GM18867 (cell line): Measurements from ENCODE around the gene LRRC2.
"Not testable (repeated sequence)": the region's sequence is repeated elsewhere in the genome, so short reads cannot be mapped to it uniquely, and the experiment has no call there.

ENCODE experiments used
- ATAC-seq: cut with Tn5 transposase; IDR thresholded peaks from one replicate; pipeline ENCODE4 v1.9.1; 2021; ENCODE audit warnings: mild to moderate bottlenecking, moderate library complexity; ENCODE audit not compliant: unreplicated experiment

The LRRC2 gene, protein sequence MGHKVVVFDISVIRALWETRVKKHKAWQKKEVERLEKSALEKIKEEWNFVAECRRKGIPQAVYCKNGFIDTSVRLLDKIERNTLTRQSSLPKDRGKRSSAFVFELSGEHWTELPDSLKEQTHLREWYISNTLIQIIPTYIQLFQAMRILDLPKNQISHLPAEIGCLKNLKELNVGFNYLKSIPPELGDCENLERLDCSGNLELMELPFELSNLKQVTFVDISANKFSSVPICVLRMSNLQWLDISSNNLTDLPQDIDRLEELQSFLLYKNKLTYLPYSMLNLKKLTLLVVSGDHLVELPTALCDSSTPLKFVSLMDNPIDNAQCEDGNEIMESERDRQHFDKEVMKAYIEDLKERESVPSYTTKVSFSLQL

DNA sequence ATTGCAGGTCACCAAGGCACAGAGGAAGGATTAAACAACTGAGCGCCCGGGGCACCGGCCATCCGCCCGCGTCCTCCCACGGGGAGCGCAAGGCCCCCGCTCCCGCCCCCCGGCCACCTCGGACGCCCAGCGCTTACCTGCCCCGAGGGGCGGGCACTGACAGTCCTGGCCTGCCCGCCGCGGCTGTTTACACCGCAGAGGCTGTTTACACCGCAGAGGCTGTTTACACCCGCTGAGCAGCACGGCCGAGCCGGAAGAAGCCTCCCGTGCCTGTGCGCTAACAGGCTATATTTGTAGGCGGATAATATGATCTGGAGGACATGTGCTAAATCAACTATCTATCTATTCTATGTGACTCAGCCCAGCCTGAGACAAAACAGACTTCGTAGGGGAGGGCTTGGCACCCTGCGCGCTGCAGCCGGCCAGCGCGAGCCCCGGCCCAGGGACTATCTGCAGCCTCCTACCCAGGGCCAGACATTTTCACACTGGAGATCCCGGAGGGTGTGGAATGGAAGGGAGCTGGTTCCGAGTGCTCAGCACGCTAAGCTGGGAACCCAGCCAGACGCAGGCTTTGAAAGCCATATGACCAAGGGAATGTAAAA is at the start of gene LRRC2:
TSS of gene LRRC2 (minus strand) at position 263 of the 602 bp plus-strand sequence. CDS start 14,711 bp downstream, outside the sequence.
- no peak for ATAC-seq

DNA sequence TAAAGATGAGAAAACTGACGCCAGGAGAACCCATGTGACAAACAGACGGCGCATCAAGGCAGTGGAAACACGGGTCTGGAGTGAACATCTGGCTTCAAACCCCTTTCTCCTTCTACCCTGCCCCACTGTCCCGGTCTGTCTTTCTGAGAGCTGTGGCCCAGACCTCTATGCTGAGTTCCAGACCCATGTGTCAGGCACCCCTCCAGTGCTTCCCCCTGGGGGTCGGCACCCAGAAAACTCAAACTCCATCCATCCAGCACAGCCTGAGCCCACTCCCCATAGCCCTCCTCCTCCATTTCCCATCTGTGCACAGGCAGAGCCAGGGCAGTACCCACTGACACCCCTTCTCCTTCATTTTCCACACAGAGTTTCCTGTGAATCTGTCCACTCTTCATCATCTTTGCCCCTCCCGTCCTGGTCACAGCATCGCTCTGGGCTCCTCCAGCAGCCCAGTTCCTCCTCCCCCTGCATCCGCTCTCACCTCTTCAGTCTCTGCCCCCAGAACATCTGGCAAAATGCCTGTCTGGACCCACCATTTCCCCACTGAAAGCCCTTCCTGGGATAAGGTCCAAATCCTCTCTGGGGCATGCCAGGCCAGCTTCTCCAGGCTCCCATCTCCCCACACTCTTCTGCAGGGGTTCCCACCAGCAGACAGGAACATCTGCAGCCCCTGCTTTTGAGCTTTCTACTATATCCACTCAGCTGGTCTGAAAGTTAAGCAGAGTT is 49.1 kb upstream of the LRRC2 start:
- no peak for ATAC-seq

DNA sequence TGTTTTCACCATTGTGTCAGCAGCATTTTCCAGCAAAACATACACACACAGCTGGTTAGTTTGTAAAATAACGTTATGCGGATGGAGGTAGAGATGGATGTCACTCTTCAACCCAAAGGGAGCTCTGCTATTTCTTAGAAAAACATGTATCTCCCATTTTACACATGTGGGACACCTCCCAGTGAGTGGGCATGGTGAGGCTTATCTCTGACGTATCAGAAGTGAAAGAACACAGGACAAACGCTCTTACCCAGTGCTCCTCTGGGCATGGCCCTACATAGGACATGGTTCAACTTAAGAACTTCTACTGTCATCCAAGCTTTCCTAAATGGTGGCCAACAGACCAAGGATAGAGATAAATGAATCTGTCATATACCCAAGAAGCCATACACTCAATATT is 48.3 kb upstream of the LRRC2 start:
- no peak for ATAC-seq

DNA sequence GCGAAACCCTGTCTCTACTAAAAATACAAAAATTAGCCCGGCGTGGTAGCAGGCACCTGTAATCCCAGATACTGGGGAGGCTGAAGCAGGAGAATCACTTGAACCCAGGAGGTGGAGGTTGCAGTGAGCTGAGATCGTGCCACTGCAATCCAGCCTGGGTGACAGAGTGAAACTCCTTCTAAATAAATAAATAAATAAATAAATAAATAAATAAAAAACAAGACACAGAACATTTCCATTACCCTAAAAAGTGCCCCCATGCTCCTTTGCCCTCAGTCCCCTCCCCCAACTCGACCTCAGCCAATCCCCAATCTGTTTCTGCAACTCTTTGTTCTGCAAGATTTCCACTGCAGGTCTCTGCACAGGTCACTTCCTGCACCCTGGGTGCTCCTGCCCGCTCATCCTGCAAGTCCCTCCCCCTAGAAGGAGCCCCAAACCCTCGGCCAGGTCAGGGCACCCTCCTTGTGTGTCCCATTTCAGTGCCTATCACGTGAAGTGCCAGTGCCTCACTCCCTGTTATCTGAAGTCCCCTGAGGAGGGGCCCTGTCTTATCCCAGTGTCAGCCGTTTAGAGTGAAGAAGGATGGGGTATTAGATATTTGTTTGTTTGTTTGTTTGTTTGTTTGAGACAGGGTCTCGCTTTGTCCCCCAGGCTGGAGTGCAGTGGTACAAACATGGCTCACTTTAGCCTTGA is 47.4 kb upstream of the LRRC2 start:
- ATAC-seq = no peak

DNA sequence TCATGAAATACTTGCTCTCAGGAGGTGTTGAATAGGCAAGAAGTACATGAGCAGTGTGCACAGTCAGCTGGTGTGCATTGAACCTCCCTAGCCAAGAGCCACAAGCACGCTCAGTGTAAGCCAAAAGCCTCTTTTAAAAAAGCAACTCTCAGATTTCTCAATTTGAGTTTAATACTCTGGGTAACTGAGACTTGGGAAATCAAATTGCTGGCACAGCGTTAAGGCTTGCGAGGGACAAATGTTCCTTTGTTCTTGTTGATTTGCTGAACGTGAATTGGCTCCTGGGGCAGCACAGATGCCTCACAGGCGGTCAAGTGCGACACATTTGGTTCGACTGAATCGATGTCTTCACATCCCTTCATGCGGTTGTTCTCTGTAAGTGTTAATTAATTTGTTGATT is 46.2 kb upstream of the LRRC2 start, which contains the start of gene FAM240A:
TSS of gene FAM240A (plus strand) at position 202 of the 400 bp plus-strand sequence. CDS start at position 361, 159 bp downstream.
- ATAC-seq = no peak

DNA sequence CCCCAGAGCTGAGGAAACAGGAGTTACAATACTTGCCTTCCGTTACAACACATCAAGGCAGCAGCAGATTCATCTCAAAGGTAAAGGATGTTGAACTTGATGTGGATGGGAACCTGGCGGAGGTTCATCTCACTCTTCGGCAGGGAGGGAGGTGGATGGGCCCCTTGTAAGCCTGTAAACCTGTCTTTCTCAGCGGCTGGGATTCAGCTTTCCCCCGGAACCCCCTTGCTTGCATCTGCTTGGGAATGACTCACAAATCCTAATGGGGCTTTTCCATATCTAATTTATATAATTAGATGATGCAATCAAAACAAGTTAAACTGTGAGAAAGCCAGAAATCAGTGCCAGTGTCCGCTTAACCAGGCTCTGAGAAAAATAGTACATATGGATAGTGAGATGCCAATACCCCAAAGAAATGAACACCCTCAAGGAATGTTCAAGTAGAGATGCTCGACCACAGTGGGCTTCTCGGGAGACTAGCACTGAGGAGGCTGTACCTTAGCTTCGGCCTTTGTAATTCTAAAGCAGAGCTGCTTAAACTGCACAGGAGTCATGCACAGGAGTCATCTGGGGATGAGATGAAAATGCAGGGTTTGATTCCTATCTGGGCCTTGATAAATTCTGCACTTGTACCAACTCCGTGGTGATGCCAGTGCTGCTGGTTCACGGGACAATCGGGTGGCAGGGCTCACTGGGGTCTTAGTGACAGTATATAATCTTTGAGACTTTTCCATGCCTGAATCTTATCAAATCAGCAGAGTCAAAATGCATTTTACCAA is 44.0 kb upstream of the LRRC2 start:
- no peak for ATAC-seq

DNA sequence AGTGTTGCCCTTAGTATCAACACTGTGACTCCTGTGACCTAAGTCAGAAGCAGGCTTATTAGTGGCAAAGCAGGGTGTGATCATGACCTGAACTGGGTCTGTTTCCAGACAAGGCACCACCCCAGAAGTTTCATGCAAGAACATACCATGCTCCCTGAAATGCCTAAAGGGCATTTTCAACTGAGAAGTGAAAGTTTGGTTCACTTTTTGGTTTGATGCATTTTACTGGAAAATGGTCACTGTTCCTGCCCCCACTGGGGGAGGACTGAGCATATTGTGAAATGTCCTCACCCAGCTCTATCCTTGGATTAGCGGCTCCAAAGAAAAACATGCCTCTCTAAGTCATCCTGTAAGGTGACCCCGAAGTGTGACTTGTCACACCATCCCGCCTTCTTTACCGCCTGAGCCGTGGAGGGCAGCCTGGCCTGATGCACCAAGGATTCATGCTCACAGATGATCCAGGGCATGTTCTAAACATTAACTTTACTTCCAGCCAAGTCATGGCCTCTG is 43.2 kb upstream of the LRRC2 start:
- ATAC-seq = no peak

DNA sequence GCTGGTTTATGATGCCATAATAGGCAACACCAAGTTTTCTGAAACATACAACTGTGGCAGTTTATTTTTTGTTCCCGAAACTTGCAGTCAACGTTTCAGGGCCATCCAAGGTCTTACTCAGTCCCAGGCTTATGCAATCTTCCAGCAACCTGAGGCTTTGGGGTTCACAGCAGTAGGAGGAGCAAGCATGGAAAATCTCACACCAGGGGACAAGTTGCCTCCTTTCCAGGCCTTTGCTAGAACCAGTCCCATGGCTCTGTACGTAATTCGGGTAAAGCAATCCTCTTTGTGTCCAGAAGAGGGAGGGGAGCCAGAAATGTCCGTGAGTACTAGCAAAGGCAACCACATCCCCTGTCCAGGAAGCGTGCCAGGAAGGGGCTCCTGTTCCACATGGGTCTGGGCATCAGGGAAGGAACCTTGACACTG is 41.5 kb upstream of the LRRC2 start:
- ATAC-seq = no peak

DNA sequence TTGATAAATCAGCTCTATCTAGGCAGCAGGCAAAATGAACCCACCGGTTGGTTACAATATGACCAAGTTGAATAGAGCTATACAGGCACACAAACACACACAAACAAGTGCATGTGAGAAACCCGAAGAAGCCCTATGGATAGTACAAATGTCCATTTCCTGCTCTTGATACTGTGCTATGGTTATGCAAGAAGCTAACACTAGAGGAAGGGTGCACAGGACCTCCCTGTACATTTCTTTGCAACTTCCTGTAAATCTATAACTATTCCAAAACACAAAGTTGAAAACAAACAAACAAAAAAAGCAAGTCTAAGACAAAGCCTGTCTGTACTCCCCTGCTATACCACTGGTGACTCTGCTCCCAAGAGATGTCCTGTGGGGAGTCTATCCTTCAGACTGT is 38.0 kb upstream of the LRRC2 start:
- ATAC-seq = no peak

DNA sequence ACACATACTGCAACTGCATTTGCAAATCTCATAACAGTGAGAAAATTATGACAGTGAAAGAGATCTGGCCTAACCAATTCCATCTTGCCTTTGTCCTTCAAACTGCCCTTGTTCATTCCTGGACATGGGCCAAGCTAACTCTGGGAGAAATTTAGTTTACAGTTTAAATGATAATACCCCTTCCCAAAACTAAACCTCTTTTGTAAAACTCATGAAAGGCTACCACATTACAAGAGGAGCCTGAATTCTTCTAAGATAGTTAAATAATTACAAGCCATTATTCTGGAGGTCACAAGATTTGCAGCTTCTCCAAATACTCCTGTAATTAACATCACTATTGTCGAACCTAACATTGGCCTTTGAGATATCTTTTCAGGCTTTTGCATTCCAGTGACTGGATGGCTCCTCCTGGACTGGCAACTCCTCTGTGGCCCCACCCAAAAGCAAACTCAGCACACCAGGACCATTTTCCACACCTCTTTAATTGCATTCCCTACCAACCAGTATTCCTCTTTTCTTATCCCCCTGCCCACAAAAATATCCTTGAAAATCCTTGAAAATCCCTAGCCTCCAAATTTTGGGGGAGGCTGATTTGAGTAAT is 37.4 kb upstream of the LRRC2 start:
- no peak for ATAC-seq

DNA sequence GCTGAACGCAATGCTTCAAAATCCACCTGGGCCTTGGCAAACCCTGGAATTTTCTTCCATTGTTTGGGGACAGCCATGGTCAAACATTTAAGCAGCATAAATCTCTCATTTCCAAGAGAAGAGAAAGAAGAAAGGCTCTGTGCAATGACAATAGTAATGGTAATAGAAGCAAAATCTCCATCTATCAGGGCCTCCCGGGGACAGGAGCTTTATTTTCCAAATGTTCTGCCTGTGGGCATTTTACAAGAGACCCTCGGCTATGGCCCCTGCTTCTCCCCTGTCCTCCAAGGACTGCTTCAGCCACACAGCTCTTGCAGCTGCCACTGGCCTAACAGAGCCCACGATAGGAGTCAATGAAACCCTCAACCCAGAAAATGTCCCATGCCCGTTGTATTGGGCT is 33.5 kb upstream of the LRRC2 start:
- ATAC-seq = no peak

DNA sequence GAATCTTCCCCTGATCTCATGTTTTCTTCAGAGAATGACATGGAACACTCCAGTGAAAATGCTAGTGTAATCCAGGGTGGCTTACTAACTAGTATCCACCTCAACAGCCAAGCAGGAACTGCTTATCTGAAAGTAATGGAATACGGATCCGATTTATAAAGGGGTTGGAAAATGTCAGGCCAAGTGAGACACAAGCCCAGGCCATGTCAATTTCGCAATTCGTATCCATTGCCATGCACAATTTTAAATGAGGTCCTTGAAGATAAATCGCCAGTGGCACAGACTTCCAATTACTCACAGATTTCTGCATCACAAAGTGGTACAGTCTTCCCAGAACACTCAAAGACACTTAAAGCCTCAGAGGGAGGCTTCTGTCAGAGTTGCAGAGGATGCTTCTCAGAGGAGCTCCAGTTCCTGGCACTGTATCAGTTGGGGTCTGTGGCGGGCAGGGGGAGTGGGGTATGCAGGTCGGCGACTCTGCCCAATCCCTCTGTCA is 29.8 kb upstream of the LRRC2 start:
- no peak for ATAC-seq

DNA sequence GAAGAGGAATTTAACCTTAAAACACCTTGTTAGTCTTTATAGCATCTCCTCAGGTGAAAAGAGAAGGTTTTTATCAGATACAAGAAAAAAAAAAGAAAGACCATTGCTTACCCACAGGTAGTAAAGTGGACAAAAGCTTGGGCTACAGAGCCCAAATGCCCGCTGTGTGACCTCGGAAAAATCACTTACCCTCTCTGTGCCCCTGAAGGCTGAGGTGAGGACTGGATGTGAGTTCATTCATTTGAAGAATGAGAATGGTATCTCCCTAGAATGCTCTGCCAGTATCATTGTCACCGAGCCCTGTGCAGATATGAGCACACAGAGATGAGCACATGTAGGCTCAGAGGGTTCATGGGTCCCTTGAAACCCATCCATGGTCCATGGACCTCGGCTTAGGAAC is 28.6 kb upstream of the LRRC2 start:
- no peak for ATAC-seq

DNA sequence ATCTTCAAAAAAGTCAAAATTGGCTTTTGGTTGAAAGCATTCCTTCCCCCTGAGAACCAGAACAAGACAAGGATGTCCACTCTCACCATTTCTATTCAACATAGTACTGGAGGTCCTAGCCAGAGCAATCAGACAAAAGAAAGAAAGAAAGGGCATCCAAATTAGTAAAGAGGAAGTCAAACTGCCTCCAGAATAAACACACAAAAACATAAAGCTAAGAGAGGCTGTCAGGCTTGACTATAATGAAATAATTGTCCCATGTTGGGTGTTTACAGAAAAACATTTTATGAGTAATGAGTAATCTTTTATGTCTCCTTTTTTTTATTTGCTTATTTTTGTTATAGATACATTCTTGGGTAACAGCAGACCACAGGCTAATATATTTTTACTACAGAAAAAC is 27.9 kb upstream of the LRRC2 start:
- ATAC-seq = no peak

DNA sequence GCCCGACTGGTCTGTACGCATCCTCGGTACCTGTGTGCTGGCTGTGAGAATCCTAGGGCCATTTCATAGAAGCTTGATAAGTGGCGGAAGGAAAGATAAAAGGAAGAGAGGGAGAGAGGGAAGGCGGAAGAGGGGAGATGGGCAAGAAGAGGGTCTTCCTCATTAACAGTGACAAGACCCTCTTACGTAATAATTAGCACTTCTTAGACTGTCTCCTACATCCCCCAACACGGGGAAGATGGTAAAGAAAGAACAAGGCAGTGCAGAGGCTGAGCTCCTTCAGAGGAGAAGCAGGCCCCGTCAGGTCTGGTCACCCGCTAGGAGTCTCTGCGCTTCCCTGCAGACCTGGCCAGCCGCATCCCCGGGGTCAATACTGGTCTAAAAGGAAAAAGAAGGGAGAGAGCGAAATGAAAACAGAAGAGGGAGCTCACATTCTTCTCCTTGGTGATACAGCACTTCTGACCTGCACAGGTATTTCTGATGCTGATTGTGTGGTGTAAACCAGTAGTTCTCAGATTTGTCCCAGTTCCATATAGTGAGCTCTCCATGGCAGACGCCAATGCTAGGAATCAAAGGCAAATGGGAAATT is 27.3 kb upstream of the LRRC2 start:
- no peak for ATAC-seq

DNA sequence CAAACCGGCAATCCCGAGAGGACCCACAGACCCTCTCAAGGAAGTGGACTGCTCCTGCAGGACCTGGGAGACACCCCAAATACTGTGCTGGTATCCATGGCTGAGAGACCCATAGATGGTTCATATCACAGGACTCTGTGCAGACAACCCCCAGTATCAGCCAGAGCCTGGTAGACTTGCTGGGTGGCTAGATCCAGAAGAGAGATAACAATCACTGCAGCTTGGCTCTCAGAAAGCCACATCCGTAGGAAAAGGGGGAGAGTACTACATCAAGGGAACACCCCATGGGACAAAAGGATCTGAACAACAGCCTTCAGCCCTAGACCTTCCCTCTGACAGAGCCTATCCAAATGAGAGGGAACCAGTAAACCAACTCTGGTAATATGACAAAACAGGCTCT is 21.2 kb upstream of the LRRC2 start:
- not testable (repeated sequence) for ATAC-seq

DNA sequence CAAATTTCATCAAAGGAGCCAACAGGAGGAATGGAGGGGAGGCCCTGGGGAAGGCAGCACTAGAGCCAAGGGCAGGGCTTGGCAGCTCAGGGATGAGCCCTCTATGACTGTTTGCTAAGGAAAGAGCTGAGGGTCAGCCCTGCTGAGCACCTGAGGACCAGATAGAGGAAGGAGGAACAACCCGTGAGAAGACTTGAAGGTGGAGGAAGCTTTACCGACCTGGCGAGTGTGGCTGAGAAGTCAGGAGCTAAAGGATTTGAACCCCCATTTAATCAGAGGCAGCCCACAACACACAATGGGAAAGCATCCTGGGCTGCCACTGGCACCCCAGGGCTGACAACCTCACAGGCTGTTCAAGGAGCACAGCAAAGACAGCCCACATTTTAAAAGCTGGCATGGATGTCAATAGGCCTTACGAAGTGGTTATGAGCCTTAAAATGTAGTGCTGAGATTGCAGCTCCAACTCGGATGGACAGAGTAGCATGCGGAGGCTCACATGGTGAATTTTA is 20.7 kb upstream of the LRRC2 start:
- ATAC-seq = no peak

DNA sequence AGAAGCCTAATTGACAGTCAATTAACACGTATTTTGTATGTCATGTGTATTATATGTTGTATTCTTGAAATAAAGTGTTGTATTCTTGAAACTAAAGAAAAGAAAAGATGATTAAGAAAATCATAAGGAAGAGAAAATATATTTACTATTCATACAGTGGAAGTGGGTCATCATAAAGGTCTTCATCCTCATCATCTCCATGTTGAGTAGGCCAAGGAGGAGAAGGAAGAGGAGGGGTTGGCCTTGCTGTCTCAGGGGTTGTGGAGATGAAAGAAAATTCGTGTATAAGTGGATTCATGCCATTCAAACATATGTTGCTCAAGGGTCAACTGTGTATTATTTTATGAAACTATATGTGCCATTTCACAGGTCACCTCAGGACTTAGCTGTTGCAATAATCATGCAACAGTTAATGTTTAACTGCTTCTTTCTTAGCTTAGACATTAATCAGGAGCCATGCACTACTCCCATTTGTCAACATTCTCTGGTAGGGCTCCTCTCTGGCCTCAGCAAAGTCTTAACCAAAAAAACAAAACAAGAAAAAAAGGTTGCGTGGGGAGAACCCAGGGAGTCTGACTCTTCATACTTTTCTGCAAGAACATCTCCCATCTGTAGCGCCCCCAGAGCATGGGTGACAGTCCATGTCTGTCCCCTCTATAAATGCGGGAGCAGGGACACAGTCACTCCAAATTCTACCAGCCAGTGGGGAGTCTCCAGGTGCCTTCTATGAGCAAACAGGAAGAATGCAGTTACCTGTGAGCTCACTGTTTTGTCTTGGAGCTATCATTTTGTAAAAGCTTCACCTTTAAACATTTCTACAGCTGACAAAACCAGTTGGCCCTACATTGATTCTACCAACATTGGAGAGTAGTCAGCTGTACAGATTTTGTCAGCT is 19.9 kb upstream of the LRRC2 start:
- ATAC-seq = no peak
